Stimulated activated CD8-positive, alpha-beta memory T cell treated with anti-CD3 and anti-CD28 coated beads, Interleukin-4, amount 100 ng/mL, for 48 hours (primary cell): Measurements from ENCODE around the gene TRPM3.

Experiments used
- DNase-seq: peaks from one replicate; pipeline ENCODE4 v3.0.0-alpha.2; 2020

TRPM3 gene

GRCh38 chr9:70499621-70500020 lies 621.8 kb downstream of the TRPM3 start:
- DNase-seq, result no peak

GRCh38 chr9:70498866-70499265 lies 622.6 kb downstream of the TRPM3 start:
- DNase-seq, result no peak

- DNase-seq, result no peak
Observed at GRCh38 chr9:70496244-70496643, 625.2 kb downstream of the TRPM3 start.

- DNase-seq, result no peak
Observed at GRCh38 chr9:70495514-70495913, 625.9 kb downstream of the TRPM3 start.

GRCh38 chr9:70494221-70494620 lies 627.2 kb downstream of the TRPM3 start:
- DNase-seq, result no peak

- no peak for DNase-seq
Observed at GRCh38 chr9:70493029-70493428, 628.4 kb downstream of the TRPM3 start.

GRCh38 chr9:70492319-70492777 lies 629.1 kb downstream of the TRPM3 start:
- no peak for DNase-seq

- DNase-seq, result no peak
Observed at GRCh38 chr9:70491426-70492318, 629.7 kb downstream of the TRPM3 start.

GRCh38 chr9:70490478-70490877 lies 630.9 kb downstream of the TRPM3 start:
- no peak for DNase-seq

- DNase-seq, result no peak
Observed at GRCh38 chr9:70488793-70489105, 632.7 kb downstream of the TRPM3 start.

GRCh38 chr9:70488098-70488792 lies 633.2 kb downstream of the TRPM3 start:
- DNase-seq, result no peak

GRCh38 chr9:70486127-70486526 lies 635.3 kb downstream of the TRPM3 start:
- no peak for DNase-seq

- no peak for DNase-seq
Observed at GRCh38 chr9:70485273-70485858, 636.1 kb downstream of the TRPM3 start.

GRCh38 chr9:70484232-70485130 lies 636.9 kb downstream of the TRPM3 start:
- no peak for DNase-seq

GRCh38 chr9:70481471-70481870 lies 640.0 kb downstream of the TRPM3 start:
- no peak for DNase-seq

GRCh38 chr9:70480405-70480980 lies 640.9 kb downstream of the TRPM3 start:
- no peak for DNase-seq

- no peak for DNase-seq
Observed at GRCh38 chr9:70479880-70480291, 641.5 kb downstream of the TRPM3 start.
